WI38 (cell line): ENCODE measurements around the gene MTFR1L.

Experiments
- H3K4me3 ChIP-seq: 2 replicates; pipeline ENCODE4 v1.5.1; 2011; ENCODE audit warnings: low read depth, mild to moderate bottlenecking, control low read depth, low read length
- CTCF ChIP-seq: IDR thresholded peaks from 2 replicates; pipeline ENCODE4 v1.5.1; 2012; ENCODE audit warnings: low read depth, mild to moderate bottlenecking, control low read depth, low read length

MTFR1L gene

GRCh38 chr1:25867210-25867991, 47.6 kb downstream of the MTFR1L start:
- no peak for TF ChIP-seq CTCF
- H3K4me3 ChIP-seq = no peak overlapping the region

- TF ChIP-seq CTCF = no peak
- no peak overlapping the region for H3K4me3 ChIP-seq
Observed at GRCh38 chr1:25869909-25870606, 50.3 kb downstream of the MTFR1L start.

DNA sequence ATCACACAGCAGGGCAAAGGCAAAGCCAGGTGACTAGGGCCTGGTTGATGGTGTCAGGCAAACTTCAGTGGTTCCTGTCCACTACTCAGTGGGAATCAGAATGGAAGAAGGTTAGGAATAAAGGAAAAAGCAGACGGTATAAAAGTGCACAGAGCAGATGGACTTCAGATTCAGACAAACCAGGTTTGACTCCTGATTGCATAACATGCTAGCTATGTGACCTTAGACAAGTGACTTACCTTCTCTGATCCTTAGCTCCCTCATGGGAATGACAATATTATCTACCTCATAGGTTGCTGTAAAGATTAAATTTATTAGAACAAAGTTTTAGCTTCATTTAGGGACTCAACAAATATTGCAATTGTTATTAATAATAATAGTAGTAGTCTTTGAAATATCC, 50.9 kb downstream of the MTFR1L start:
- H3K4me3 ChIP-seq = no peak overlapping the region
- TF ChIP-seq CTCF = no peak

- TF ChIP-seq CTCF = no peak
Observed at GRCh38 chr1:25871086-25871703, 51.4 kb downstream of the MTFR1L start.

GRCh38 chr1:25871704-25872494, 52.1 kb downstream of the MTFR1L start:
- no peak overlapping the region for H3K4me3 ChIP-seq
- TF ChIP-seq CTCF = no peak

More at GRCh38 chr1:25871086-25871703, 51.4 kb downstream of the MTFR1L start:
- no peak overlapping the region for H3K4me3 ChIP-seq

GRCh38 chr1:25872713-25873112, 53.0 kb downstream of the MTFR1L start:
- TF ChIP-seq CTCF = no peak
- H3K4me3 ChIP-seq = no peak overlapping the region
